UCSD-AML1 (cell line): ENCODE data around the gene TARBP2.
A peak's percentile ranks its signal among the peaks of the same experiment; 100 is the strongest.
"Not testable (repeated sequence)": the region's sequence is repeated elsewhere in the genome, so short reads cannot be mapped to it uniquely, and the experiment has no call there.

Source experiments
- DNase-seq: peaks from one replicate; lab custom pipeline; 2025; ENCODE audit not compliant: unreplicated experiment; lab: John Stamatoyannopoulos, UW

Gene TARBP2

DNA sequence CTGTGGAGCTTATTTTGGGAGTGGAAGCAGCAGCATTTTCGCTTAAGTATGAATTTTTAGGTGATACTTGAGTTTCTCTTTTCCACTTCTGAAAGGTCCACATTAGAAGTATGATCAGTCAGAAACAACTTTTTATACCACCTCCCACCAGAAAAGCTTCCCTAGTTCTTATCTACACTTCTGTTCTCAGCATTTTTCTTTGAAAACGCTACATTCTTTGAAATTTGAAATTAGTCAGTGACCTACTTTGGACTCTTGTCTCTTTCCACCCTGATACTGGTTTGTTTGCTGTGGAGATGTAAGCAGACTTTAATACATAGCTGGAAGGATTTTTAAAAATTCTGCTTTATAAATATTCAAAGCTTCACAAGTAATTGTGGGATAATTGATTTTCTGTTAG, 27.0 kb upstream of the TARBP2 start:
- no peak for DNase-seq

DNA sequence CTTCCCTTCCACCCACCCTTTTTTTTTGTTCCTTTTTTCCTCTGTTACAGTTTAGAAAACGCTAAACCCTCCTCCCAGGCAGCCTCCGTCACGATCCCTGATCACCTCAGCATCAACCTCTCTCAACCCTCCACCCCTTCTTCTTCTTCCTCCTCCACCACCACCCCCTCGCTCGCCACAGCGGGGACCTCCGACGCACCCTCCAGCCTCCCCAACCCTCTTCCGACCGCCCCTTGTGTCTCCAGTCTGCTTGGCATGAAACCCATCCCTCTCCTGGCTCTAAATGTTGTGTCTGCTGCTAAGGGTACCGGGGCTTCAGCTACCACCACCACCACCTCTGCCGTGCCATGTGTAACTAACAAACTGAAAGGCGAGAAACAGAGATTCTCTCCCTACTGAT, 26.3 kb upstream of the TARBP2 start:
- no peak for DNase-seq

DNA sequence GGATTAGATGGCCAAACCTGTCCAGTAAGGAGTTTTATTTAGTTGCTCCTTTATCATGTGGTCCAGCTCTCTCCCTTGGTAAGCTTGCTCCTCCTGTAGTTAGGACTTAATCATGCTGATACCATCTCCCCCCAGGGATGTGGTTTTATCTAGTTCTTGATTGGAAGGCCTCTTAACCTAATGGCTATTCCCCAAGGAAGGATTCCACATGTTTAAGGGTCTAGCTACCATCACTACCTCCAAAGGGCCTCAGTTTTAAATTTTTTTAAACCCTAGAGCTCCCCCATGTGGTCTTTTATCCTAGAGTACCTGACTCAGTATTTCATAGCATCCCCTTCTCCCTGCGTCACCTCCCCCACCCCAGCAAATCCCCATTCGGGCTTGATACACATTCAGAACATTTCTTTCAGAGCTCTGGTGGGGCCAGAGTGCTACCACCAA, 24.3 kb upstream of the TARBP2 start:
- no peak for DNase-seq

DNA sequence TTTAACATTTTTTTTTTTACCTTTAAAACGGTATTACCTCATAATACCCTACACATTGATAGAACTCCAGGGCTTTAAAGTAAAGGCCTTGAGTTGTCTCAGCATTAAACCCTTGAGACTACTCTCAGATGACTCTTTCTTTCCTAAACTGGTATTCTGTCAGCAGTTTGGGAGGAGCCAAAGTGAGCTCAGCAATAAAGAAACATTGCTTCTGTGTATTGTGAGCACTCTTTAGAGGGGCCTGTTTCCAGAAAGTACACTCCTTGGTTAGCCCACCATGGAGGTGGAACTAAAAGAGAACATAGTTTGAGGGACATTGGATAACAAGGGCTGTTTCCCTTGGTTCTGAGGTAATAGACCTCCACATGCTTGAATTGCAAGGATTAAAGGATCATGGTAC, 22.2 kb upstream of the TARBP2 start:
- DNase-seq = no peak

DNA sequence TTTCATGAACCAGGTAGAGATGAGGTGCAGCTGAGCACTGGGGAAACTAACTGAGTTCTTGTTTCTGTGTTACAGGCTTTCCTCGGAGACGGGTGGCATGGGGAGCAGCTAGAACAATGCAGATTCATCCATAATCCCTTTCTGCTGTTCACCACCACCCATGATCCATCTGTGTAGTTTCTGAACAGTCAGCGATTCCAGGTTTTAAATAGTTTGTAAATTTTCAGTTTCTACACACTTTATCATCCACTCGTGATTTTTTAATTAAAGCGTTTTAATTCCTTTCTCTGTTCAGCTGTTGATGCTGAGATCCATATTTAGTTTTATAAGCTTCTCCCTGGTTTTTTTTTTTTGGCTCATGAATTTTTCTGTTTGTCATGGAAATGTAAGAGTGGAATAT, 21.8 kb upstream of the TARBP2 start:
- no peak for DNase-seq

DNA sequence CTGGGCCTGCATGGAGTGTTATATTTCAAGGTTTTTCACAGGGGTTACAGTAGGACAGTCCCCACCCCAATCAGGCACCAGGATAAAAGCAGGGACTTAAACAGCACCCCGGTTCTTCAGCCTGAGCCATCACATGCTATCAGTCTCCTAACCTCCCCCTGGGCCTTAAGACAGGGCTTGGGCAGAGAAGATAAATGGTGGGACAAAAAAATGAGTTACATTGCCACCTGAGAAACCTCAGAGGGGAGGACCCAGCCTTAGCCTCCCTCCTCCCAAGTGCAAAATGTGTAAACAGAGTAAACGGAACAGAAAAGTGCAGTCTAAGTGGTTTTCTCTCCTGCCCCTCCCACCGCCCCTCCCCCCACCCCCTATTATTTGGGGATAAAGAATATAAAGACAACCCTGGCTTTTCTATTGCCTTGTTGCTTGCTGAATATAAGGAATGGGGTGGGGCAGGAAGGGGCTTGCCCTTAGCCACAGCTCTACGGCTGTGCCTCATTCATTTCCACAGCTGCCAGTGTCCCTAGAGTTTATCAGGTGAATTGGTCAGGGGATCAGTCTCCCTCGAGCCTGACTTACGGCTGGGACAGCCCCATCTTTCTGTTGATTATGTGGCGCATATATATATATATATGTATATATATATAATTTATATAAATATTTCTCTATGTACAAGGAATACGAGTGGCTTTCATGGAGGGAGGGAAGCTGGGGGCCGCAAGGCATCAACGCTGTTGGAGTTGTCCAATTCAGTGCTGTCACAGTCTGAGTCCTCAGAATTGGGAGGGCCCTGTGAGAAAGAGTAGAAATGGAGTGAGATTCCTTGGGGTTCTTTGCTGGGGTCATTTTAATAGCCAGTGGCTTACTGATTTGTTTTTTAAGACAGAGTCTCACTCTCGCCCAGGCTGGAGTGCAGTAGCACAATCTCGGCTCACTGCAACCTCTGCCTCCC, 20.3 kb upstream of the TARBP2 start:
- no peak for DNase-seq

DNA sequence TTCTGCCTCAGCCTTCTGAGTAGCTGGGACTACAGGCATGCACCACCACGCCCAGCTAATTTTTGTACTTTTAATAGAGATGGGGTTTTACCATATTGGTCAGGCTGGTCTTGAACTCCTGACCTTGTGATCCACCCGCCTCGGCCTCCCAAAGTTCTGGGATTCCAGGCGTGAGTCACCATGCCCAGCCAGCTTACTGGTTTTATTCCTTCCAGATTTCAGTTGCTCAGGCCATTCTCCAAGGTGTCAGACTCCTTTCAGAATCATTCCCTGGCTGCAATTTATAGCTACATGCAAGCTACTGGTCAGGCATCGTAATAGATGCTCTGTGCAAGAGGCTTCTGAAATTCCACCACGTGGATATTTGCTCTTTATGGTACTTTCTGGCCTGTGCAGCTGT, 19.6 kb upstream of the TARBP2 start:
- DNase-seq = not testable (repeated sequence)

DNA sequence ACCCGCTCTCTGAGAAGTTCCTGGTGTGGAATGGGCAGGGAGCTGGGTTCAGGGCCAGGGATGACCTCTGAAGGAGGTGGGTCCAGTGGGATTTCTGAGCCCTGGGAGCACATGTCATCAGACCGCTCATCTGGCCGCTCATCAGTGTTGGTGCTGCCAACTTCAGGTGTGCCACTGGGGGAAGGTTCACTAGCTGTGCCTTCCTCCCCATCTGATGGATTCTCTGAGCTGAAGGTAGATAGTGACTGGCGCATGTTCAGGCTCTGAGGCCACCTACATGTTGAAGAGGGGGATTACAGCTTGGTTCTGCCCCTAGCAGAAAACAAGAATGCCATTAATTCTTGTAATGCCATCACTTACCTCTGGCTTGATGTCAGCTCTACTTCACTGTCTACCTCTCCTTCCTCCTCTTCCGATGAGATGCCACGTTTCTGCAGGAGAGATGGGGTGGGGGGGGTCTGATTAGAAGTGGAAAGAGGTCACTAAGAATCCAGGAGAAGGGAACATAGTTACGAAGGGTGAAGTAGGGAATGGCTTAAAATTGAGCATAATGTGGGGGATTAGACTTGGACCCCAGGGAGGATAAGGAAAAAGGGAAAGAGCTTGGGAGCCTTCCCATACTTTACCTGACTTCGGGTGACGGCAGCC, 19.0 kb upstream of the TARBP2 start:
- DNase-seq = no peak

DNA sequence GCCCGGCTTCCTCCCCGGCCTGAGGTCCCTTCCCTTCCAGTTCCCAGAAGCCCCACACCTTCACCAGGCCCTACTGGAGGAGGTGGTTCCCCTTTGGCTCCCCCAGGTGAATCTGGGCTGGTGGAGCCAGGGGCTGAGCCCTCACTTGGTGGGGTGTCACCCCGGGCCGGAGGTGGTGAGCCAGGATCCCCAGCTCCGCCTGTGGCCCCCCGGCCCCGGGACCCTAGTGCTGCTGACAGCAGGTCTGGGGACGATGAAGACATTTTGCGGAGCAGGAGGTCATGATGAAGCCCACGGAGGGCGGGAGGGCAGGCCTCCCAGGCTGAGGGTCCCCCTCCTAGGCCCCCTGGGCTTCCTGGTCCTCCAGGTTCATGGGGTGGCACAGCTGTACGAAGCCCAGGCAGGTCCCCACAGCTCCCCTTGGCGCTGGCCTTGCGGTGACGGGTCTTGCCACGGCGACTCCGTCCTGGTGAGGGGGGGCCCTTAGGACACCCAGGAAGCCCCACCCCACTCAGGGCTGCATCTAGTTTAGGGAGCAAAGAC, 18.4 kb upstream of the TARBP2 start:
- DNase-seq = no peak

DNA sequence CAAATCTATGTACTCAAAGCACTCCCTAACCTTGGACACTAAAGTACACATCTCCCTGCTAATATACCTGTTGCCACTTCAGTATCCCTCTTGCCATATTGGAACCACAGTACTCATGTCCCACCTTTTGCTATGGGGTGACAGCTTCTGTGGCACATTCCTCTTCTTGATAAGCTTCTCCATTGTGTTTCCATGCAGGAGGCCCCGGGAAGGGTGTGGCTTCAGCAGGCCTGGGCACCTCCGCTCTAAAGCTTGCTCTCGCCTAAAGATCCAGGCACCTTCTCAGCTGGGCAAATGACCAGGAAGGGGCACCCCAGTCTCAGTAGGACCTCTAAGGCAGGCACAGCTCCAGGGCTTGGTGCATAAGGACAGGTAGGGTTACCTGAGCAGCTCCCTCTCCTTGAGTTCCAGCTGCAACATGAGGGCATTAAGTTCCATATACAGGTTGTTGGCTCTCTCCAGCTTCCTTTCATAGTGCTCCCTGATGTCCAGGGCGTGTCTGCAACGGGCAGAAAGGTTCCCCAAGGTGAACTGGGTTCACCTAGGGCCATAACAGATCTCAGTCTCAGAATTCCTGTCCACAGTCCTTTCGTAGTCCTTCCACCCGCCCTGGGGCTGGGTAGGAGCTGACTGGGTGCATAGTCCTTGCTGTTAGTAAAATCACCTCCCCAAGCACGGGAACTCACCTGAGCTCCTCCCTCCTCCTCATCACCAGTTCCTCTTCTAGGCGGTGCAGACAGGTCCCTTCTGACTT, 17.7 kb upstream of the TARBP2 start:
- DNase-seq = no peak

DNA sequence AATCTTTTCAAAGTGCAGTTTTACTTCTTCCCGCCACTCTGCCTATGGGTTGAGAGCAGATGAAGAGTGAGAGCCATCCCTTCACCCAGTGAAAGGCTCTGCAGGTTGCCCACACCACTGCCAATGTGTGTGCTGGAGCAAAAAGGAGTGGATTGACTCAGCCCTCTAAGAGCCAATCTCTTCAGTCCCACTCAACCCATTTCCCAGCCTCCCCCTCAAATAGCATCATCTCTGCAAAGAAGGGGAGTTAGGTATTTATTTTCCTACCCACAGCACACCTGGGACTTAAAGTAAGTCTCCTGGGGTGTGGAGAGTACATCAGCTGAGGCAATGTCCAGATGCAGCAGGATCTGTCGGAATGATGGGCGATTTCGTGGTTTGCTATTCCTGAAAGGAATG, 17.1 kb upstream of the TARBP2 start:
- no peak for DNase-seq

DNA sequence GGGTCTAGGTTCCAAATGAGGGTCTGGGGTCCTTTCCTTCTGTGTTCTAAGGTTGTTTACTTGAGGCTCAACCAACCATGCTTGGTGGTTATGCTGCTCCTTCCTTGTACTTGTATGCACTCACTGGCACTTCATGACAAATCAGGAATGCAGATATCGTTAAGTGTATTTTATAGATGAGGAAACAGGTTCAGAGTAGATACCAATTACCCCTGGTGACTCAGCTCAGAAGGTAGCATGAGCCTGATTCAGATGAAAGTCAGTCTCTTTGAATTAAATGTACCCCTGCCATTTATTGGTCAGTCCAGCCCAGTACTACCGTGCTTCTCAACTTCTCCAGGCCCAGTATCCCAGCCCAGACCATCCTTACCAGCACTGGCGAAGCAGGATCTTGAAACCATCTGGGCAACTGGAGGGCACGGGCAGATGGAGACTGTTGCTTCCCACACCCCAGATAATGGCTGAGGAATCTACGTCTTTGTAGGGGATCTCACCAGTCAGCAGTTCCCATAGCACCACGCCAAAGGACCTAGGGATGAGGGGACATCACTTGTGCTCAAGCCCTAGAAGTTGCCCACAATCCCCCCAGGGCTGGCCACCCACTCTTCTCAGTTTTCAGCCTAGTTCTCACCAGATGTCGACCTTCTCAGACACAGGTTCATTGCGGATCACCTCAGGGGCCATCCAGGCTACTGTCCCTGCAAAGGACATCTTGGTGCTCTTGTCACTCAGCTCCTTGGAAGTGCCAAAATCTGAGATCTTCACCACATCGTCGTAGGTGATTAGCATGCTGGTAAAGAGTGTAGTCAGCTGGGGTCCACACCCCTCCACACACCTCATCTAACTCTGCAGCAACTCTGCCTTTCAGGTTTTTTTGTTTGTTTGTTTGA, 16.2 kb upstream of the TARBP2 start:
- no peak for DNase-seq

DNA sequence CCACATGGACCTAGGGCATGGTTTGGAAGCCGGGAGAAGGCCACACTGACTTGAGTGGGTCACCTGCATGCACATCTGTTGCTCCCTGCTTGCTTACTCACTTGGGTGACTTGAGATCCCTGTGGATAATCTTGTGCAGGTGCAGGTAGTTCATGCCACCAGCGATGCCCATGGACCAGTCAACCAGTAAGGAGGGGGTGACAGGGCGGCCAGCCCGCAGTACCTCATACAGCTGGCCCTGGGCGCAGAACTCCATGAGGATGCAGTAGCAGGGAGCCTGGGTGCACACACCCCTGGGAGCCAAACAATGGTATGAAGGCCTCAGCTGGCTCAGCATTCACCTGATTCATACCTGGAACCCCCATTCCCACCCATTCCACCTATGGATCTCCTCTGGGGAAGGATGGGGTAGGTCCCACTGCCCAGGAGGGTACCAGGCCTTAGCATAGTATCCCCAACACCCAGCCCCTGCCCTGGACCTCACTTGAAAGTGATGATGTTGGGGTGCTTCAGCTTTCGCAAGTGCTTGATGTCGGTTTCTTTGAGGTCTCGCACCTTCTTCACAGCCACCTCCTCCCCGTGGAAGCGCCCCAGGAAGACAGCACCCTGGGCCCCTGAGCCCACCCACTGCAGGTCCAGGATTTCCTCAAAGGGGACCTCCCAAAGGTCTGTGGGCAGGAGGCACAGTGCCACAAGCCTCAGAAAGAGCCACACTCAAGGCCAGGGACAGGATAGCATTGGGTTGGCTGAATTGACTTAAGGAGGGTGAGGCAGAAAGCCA, 14.9 kb upstream of the TARBP2 start:
- DNase-seq = no peak

DNA sequence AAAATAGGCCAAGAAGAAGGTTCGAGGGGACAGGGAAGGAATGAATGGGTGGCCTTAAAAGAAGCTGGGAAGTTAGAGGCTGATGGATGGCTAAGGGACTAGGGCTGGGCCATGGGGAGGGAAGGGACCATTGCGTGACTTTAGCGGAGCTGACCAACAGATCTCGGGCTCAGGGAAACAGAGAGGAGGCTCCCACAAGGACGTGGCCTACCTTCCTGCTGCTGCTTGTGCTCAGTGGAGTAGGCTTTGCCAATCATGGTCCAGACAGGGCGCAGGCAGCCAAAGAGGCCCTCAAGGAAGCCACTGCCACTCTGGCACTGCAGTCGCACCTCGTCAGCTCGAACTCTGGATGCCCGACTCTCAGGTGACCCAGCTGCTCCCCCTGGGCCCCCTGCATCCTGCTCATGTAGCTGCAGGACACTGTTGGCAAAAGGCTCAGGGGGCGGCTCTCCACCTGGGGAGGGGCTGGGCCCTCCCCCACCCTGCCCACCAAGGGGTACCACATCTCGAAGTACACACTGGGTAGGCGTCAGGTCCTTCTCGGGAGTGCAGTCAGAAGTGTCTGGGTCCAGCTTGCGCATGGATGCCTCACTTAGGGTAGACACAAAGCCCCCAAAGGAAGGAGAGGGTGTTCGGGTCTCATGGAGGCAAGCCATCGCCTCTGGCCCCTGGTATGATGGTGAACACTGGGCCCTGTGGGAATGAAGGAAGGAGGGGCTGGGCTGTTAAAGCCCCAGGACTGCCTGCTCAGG, 14.2 kb upstream of the TARBP2 start:
- no peak for DNase-seq

DNA sequence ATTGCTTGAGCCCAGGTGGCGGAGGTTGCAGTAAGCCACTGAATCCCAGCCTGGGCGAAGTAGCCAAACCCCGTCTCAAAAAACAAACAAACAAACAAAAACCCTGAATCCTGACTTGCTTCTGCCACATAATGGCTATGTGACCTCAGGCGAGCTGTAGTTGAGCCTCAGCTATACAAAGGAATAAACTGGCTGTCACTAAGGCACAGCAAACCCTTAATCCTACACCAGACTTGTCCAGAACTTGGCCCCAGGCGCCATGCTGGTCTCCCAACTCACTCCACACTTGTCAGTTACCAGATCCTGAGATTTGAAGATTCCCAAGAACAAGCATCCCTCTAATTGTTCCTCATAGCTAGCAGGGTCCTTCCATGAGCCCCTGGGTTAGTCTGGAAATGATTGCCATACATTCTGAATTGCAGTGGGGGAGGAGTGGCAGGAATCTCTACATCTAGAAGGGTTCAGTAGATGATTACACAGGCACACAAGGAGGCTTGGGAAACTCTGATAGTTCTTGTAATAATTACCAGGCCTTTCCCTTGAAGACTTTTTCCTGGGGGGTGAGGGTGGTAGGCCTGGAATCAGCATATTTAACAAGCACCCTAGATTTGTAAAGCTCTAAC, 11.7 kb upstream of the TARBP2 start:
- no peak for DNase-seq

DNA sequence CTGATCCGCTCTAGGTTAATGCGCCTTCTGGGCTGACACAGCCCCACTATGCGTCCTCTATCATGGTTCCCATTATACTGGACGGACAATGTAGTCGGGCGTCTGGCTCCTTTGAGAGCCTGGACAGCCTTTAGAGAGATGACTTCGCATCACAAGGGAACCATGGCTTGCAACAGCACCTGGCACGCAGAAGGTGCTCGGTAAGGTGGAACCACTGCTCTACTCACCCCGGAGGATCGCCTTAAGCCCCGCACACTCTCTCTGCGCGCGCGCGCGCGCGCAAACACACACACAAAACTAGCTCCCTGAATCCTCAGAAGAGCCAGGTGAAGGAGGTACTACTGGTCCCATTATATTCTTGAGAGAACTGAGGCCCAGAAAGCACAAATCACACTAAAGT, 8.9 kb upstream of the TARBP2 start:
- DNase-seq = no peak

DNA sequence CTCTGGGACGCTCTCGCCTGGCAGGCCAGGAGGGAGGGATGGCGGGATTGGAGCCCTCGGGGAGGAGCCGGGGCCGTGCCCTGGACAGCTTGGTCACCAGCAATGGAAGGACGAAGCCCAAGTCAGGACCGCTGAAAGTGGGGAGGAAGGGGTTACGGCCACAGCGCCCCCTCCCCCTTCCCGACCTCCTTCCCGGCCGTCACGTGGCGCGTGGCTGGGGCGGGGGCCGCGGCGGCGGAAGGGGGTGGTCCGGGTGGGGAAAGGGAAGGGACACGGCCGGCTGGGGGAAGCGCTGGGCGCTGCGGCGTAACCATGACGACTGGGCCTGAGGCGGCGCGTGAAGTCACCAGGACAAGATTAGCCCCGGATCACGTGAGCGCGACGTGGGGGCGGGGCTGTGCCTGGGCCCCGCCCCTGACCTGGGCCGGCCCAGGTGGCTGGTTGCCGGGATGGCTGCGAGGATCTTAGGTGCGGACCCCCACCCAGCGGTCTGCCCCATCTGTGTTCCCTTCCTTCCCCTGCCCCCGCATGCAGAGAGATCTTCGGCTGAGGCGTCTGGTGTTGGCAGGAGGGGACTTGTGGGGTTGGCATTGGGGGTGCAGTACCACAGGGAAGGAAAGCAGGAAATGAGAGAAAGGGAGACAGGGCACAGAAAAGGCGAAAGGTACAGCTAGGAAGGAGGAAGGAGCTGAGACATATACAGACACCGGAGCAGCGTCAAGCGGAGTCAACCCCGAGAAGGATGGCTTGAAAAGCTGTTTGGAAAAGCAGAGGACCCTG, 8.1 kb upstream of the TARBP2 start:
- peak; percentile 93 for DNase-seq
